Stimulated activated CD4-positive, alpha-beta T cell treated with anti-CD3 and anti-CD28 coated beads, Interleukin-15, amount 100 ng/mL, for 1 hour (primary cell): Measurements from ENCODE around the gene ARMC8.
"Not testable (repeated sequence)": the region's sequence is repeated elsewhere in the genome, so short reads cannot be mapped to it uniquely, and the experiment has no call there.

Experiments used
- DNase-seq, 2 donors: peaks; one replicate each; pipeline ENCODE4 v3.0.0-alpha.2; 2020; ENCODE audit warnings: low read depth in 1 of 2, low spot score in 1 of 2

ARMC8 gene

GRCh38 chr3:138187296-138188012, at the start of gene ARMC8:
TSS of gene ARMC8 (plus strand) at chr3:138187301. CDS start at chr3:138187555, 254 bp downstream.
- DNase-seq: no peak

- DNase-seq: no peak
These were observed 49.2 kb upstream of the ARMC8 start for GRCh38 chr3:138137861-138138260.

- DNase-seq: no peak
These were observed 47.4 kb upstream of the ARMC8 start for GRCh38 chr3:138139691-138140090.

- no peak for DNase-seq
These were observed 46.2 kb upstream of the ARMC8 start for GRCh38 chr3:138140940-138141339.

- not testable (repeated sequence) for DNase-seq
These were observed 44.9 kb upstream of the ARMC8 start for GRCh38 chr3:138142181-138142580.

- DNase-seq: no peak
These were observed 38.6 kb upstream of the ARMC8 start for GRCh38 chr3:138148503-138148902.

- DNase-seq: no peak
These were observed 32.6 kb upstream of the ARMC8 start for GRCh38 chr3:138154534-138154933.

- DNase-seq: no peak
These were observed 29.4 kb upstream of the ARMC8 start for GRCh38 chr3:138157743-138158142.

GRCh38 chr3:138165061-138165460, 22.0 kb upstream of the ARMC8 start:
- DNase-seq: no peak

GRCh38 chr3:138172625-138173024, 14.5 kb upstream of the ARMC8 start:
- no peak for DNase-seq

GRCh38 chr3:138173769-138174420, 13.2 kb upstream of the ARMC8 start:
- no peak for DNase-seq

GRCh38 chr3:138174421-138175131, 12.5 kb upstream of the ARMC8 start, which contains the start of gene DBR1:
TSS of gene DBR1 (minus strand) at chr3:138174921. CDS start at chr3:138174795, 126 bp downstream.
- DNase-seq: peak; percentile 40 to 41

- DNase-seq: no peak
These were observed 6.6 kb upstream of the ARMC8 start for GRCh38 chr3:138180375-138181029.

GRCh38 chr3:138184994-138185393, 2.1 kb upstream of the ARMC8 start:
- no peak for DNase-seq

GRCh38 chr3:138186221-138186620, 880 bp upstream of the ARMC8 start:
- DNase-seq: no peak

- DNase-seq: peak; percentile 73 to 85
These were observed 252 bp upstream of the ARMC8 start for GRCh38 chr3:138186803-138187295.

GRCh38 chr3:138188013-138188730, 1.1 kb downstream of the ARMC8 start:
- DNase-seq: peak in 1 of 2 donors; percentile 3

GRCh38 chr3:138195481-138195880, 8.4 kb downstream of the ARMC8 start:
- no peak for DNase-seq

- DNase-seq: no peak
These were observed 8.9 kb downstream of the ARMC8 start for GRCh38 chr3:138196023-138196422.

GRCh38 chr3:138197058-138197457, 10.0 kb downstream of the ARMC8 start:
- DNase-seq: no peak

- no peak for DNase-seq
These were observed 10.4 kb downstream of the ARMC8 start for GRCh38 chr3:138197524-138197923.
